Gastrocnemius medialis (tissue), 4 donors: ENCODE results near the gene P2RX5. TPM values are rescaled to one million over a fixed set of nuclear protein-coding genes. Genes with fewer than 3 reads are reported as not detected.

Experiments used
- ATAC-seq, 2 donors: fragments of 150-250 bp; one replicate each; pipeline ENCODE4 v1.9.1; 2016
- DNase-seq, 2 donors: peaks; one replicate each; pipeline ENCODE4 v3.0.0-alpha.2; 2019
- H3K27ac ChIP-seq, 4 donors: fragments of 200-600 bp; sonication (generic); 1 replicate in 1 of 4; 2 replicates in 3 of 4; pipeline ENCODE4 v1.5.1; 2016 to 2018; ENCODE audit warnings: mild to moderate bottlenecking in 2 of 4, moderate library complexity in 1 of 4
- H3K27me3 ChIP-seq, 3 donors: fragments of 200-600 bp; sonication (generic) in 2 of 3; 1 replicate in 1 of 3; 2 replicates in 2 of 3; pipeline versions ENCODE4 v1.5.1 to v1.6.0; 2016 to 2019; ENCODE audit warnings: mild to moderate bottlenecking in 1 of 3, moderate library complexity in 1 of 3
- H3K36me3 ChIP-seq, 2 donors: fragments of 200-600 bp; sonication (generic) in 1 of 2; one replicate each; pipeline ENCODE4 v1.5.1; 2017 to 2018
- H3K4me1 ChIP-seq, 2 donors: fragments of 200-600 bp; sonication (generic) in 1 of 2; one replicate each; pipeline ENCODE4 v1.5.1; 2016 to 2017; ENCODE audit warnings: mild to moderate bottlenecking in 2 of 2
- H3K4me3 ChIP-seq, 4 donors: fragments of 200-600 bp; sonication (generic) in 3 of 4; 1 replicate in 1 of 4; 2 replicates in 3 of 4; pipeline ENCODE4 v1.5.1; 2016 to 2019; ENCODE audit warnings: mild to moderate bottlenecking in 2 of 4
- H3K9me3 ChIP-seq, 3 donors: fragments of 200-600 bp; sonication (generic) in 2 of 3; 1 replicate in 1 of 3; 2 replicates in 2 of 3; pipeline ENCODE4 v1.5.1; 2016 to 2019
- POLR2A ChIP-seq, 2 donors: fragments of 450-650 bp; IDR thresholded peaks; one replicate each; pipeline ENCODE4 v1.6.1; 2017; ENCODE audit warnings: antibody characterized with exemption in 2 of 2, mild to moderate bottlenecking in 2 of 2, moderate library complexity in 2 of 2
- in situ Hi-C, 4 donors: fragments of 200-750 bp; cut with MboI; loops; one replicate each; pipeline versions ENCODE4 v1.15.0 to v1.8.0; 2017; ENCODE audit warnings: low sequenced_read_pairs in 4 of 4
- intact Hi-C: fragments of 100-400 bp; cut with DNase I; formaldehyde crosslinking; loops from one replicate; pipeline ENCODE4 v1.15.1; 2023; ENCODE audit warnings: low total_unique reads
- total RNA-seq, 4 donors: library from RNA; depleted of rRNA; stranded (reverse); fragments of >200 nt; gene quantifications; one replicate each; pipeline versions ENCODE4 v1.1.0 to v1.2.3, GENCODE V29; 2016
- TF ChIP-seq, protein P1 (sequence below), 5 experiments: fragments of 450-650 bp in 3 of 5; fragments of 200-600 bp in 2 of 5; sonication (generic) in 2 of 5; IDR thresholded peaks in 4 of 5; conservative IDR thresholded peaks in 1 of 5; 1 replicate in 4 of 5; 2 replicates in 1 of 5; pipeline ENCODE4 v1.5.1; 2016 to 2019; ENCODE audit warnings: antibody characterized with exemption in 5 of 5, mild to moderate bottlenecking in 3 of 5, moderate library complexity in 3 of 5

Gene P2RX5
- total RNA-seq, 4 donors from 2014 or later, result 12.3 to 52.9 (median 30.2) TPM

DNA sequence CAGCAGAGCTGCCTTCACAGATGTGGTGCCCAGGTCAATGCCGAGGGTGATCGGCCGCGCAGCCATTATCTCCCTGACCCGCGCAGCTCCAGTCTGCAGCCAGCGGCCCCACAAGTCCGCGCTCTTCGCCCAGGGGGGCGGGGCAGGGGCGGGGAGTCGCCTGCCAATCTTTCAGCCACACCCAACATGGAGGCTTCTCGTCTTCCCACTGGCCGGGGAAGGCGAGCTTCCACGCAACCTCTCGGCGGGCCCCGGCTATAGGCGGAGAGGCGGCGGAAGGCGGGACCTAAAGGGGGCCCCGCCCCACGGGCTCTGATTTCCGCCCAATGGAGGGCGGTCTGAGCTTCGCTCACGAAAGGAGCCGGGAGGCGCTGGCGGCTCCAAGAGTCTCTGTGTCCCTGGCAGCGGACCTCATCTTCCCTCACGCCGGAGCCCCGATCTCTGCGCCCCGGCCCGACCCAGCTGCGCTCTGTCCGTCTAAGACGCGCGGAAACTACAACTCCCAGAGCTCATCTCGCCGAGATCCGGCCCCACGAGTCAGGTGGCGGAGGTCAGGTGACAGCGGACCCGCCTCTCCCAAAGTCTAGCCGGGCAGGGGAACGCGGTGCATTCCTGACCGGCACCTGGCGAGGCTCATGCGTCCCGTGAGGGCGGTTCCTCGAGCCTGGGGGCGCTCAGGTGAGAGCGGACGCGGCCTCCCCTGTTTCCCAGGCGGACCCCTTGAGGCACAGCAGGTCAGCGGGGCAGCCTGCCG, 59.6 kb downstream of the P2RX5 start, which contains the start of the genes CTNS and SHPK:
Gene CTNS, plus strand, starts transcription at position 607 of the 754 bp plus-strand sequence. CDS start 3,447 bp downstream, outside the sequence.
Gene SHPK, minus strand, starts transcription at position 97 of the 754 bp plus-strand sequence. Its CDS starts 31 bp downstream, at position 66.
- Histone ChIP-seq H3K4me1 (peaks cover 40 to 45% of the 10 kb centered on the region in 2 donors), H3K9me3 (no peaks in the 10 kb centered on the region), H3K27ac (peak within 1 kb of the TSS; percentile 90 to 99 (median 96)), H3K36me3 (no peaks in the 10 kb centered on the region), H3K27me3 (no peaks in the 10 kb centered on the region), H3K4me3 (peak within 1 kb of the TSS; percentile 82 to 100 (median 90))
- peak; percentile 79 to 81 for TF ChIP-seq POLR2A (IDR thresholded peaks at IDR 0.05)
- TF ChIP-seq, protein P1, sequence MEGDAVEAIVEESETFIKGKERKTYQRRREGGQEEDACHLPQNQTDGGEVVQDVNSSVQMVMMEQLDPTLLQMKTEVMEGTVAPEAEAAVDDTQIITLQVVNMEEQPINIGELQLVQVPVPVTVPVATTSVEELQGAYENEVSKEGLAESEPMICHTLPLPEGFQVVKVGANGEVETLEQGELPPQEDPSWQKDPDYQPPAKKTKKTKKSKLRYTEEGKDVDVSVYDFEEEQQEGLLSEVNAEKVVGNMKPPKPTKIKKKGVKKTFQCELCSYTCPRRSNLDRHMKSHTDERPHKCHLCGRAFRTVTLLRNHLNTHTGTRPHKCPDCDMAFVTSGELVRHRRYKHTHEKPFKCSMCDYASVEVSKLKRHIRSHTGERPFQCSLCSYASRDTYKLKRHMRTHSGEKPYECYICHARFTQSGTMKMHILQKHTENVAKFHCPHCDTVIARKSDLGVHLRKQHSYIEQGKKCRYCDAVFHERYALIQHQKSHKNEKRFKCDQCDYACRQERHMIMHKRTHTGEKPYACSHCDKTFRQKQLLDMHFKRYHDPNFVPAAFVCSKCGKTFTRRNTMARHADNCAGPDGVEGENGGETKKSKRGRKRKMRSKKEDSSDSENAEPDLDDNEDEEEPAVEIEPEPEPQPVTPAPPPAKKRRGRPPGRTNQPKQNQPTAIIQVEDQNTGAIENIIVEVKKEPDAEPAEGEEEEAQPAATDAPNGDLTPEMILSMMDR (IDR thresholded peaks at IDR 0.05 in 4 of 5, conservative IDR thresholded peaks at IDR 0.05 in 1 of 5), result peak in 1 of 5 experiments; percentile 17
- peak; percentile 96 to 97 for DNase-seq
- in situ Hi-C loops (no loop called here), intact Hi-C loops (loop anchor here (1.0 to 10.0 kb wide), 4 partner anchors 32 to 1848 kb away; partner anchors contain the start of genes DERL2, EMC6, MIS12 and TAX1BP3)
- peak; percentile 89 for ATAC-seq

DNA sequence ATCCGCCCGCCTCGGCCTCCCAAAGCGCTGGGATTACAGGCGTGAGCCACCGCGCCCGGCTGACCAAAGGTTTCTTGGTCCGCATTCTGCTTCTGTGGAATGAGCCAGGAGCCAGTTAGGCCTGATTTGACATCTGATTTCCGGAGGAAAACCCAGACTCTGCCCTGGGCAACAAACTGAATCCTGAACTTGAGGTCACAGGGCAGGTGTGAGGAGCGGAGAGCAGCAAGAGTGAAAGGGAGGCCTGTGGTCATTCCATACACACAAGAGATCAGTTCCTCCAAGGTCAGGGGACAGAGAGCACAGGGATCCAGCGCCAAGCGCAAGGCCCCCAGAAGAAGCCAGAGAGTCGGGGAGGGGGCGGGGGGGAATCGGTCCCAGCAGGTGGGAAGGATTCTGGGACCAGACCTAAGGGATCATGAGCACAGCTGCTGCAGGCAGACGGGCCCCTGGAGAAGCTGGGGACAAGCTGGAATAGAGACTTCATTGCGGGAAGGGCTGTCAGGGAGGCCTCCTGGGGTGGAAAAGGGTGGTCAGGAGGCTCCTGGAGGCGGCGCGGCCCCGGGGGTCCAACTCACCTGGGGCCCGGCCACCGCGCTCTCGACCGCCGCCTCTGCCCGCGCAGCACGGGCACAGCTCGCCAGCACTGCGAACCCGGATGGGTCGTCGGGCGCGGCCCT, 60.3 kb downstream of the P2RX5 start:
- DNase-seq, result no peak
- in situ Hi-C loops (no loop called here), intact Hi-C loops (loop anchor here (1.0 to 10.0 kb wide), 4 partner anchors 33 to 1849 kb away; partner anchors contain the start of genes DERL2, EMC6, MIS12 and TAX1BP3)
- Histone ChIP-seq H3K27ac (peak overlapping the region; percentile 90 to 99 (median 96)), H3K4me3 (peak overlapping the region; percentile 82 to 100 (median 90)), H3K9me3 (no peaks in the 10 kb centered on the region), H3K4me1 (peaks cover 36 to 43% of the 10 kb centered on the region in 2 donors), H3K27me3 (no peaks in the 10 kb centered on the region), H3K36me3 (no peaks in the 10 kb centered on the region)
- ATAC-seq, result peak; percentile 3 to 8
- TF ChIP-seq, protein P1 (IDR thresholded peaks at IDR 0.05 in 4 of 5, conservative IDR thresholded peaks at IDR 0.05 in 1 of 5), result no peak
- TF ChIP-seq POLR2A (IDR thresholded peaks at IDR 0.05), result no peak

DNA sequence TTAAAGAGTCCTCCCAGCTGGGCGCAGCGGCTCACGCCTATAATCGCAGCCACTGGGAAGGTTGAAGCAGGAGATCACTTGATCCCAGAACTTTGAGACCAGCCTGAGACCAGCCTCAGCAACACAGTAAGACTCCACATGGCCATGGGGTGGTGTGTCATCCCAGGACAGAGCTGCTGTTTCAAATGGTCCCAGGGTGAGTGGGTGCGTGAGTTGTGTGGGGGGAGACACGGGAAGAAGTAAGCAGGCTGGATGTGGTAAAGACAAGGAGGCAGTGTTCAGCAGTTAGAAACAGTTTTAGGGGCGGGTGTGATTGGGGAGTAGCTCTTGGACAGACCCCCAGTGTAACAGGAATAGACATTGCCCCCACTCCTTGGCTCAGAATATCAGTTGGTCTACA, 63.7 kb downstream of the P2RX5 start:
- Histone ChIP-seq H3K4me3 (no peak overlapping the region), H3K4me1 (peaks cover 19 to 29% of the 10 kb centered on the region in 2 donors), H3K27me3 (no peaks in the 10 kb centered on the region), H3K9me3 (no peaks in the 10 kb centered on the region), H3K36me3 (peaks cover 0 to 25% of the 10 kb centered on the region in 2 donors), H3K27ac (peak overlapping the region in 1 of 4 donors; percentile 58)
- ATAC-seq (no peak), DNase-seq (no peak)
- in situ Hi-C loops (no loop called here), intact Hi-C loops (loop anchor here (10.0 kb wide), 2 partner anchors 117 to 1853 kb away; partner anchors contain the start of genes DERL2 and MIS12)
- TF ChIP-seq POLR2A (IDR thresholded peaks at IDR 0.05), result no peak
- TF ChIP-seq, protein P1 (IDR thresholded peaks at IDR 0.05 in 4 of 5, conservative IDR thresholded peaks at IDR 0.05 in 1 of 5), result no peak

DNA sequence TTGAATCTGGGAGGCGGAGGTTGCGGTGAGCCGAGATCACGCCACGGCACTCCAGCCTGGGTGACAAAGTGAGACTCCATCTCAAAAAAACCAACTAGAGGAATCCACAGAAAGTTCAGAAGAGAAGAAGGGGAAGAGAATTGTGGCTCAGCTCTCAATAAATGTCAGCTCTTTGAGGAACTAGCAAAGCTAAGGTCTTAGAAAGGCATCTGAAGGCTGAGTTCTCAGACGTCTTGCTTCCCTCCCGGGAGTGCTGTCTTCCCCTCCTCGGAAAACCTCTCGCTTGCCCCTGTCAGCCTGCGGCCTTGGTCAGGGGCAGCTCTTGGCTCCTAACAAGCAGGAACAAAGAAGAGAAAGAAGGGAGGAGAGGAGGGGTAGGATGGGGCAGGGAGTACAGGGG, 65.2 kb downstream of the P2RX5 start:
- H3K4me1 ChIP-seq, result peaks cover 18 to 23% of the 10 kb centered on the region in 2 donors

More for the DNA sequence above, 65.2 kb downstream of the P2RX5 start:
- Histone ChIP-seq H3K4me3 (no peak overlapping the region), H3K36me3 (peaks cover 0 to 32% of the 10 kb centered on the region in 2 donors), H3K27ac (peak overlapping the region in 1 of 4 donors; percentile 22), H3K9me3 (no peaks in the 10 kb centered on the region), H3K27me3 (no peaks in the 10 kb centered on the region)
- in situ Hi-C loops (no loop called here), intact Hi-C loops (loop anchor here (10.0 kb wide), 2 partner anchors 116 to 1854 kb away; partner anchors contain the start of genes DERL2 and MIS12)
- TF ChIP-seq POLR2A (IDR thresholded peaks at IDR 0.05), result no peak
- TF ChIP-seq, protein P1 (IDR thresholded peaks at IDR 0.05 in 4 of 5, conservative IDR thresholded peaks at IDR 0.05 in 1 of 5), result no peak
- no peak for DNase-seq
- no peak for ATAC-seq
